T47D (cell line): ENCODE measurements around the gene BFAR.

Experiments used
- DNase-seq, 2 experiments: peaks; one replicate each; pipeline versions ENCODE4 v3.0.0 to v3.0.0-alpha.2; 2011 to 2012; ENCODE audit warnings: low read depth in 1 of 2, low spot score in 1 of 2
- JUND ChIP-seq: IDR thresholded peaks from 2 replicates; pipeline ENCODE4 v1.6.1; 2012; ENCODE audit warnings: low read depth
- in situ Hi-C: cut with HindIII; loops from 2 replicates; pipeline ENCODE4 v1.10.0; 2016; ENCODE audit warnings: low sequenced_read_pairs, low pct_unique_long_range_greater_than_20kb

The BFAR gene, protein sequence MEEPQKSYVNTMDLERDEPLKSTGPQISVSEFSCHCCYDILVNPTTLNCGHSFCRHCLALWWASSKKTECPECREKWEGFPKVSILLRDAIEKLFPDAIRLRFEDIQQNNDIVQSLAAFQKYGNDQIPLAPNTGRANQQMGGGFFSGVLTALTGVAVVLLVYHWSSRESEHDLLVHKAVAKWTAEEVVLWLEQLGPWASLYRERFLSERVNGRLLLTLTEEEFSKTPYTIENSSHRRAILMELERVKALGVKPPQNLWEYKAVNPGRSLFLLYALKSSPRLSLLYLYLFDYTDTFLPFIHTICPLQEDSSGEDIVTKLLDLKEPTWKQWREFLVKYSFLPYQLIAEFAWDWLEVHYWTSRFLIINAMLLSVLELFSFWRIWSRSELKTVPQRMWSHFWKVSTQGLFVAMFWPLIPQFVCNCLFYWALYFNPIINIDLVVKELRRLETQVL

DNA sequence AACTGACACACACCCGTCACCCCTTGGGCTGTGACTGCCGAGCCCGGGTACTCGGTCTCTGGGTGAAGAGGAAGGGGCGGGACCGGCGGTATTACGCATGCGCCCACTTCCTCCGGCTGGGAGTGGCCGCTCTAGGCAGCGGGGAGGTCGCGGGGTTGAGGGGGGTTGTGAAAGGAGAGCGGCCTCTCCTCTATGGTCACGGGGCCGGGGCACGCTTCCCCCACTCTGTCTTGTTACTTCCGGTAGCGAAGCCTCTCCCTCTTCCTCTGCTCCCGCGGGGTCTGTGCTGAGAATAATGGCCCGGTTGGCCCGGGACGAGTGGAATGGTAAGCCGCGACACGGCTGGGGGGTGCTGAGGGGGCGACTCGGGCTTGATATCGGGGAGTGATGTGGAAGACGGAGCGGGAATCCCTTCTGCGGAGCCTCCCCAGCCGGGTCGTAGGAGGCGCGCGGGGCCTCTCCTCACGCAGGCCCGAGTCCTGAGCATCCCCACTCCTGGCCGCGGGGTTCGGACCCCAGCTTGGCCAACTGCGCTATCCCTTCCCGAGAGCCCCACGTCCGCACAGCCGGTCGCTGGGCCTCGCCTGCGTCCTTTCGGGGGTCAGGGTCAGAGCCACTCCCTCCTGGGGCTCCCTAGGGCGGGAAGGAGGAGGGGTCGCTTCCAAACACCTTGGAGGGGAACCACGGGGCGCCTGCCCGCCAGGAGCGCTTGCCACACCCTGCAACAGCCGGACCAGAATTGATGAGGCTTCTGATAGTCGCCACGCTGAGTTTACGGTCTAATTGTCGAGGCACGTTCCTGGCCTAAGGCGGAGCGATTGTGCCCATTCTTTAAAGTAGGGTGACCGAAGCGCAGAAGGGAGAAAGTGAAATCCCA, at the start of gene BFAR:
BFAR (plus strand) TSS at position 259 of the 877 bp plus-strand sequence. CDS start 11,396 bp downstream, outside the sequence.
- in situ Hi-C loops, result no loop called here
- no peak for TF ChIP-seq JUND
- peak; percentile 89 to 97 for DNase-seq

DNA sequence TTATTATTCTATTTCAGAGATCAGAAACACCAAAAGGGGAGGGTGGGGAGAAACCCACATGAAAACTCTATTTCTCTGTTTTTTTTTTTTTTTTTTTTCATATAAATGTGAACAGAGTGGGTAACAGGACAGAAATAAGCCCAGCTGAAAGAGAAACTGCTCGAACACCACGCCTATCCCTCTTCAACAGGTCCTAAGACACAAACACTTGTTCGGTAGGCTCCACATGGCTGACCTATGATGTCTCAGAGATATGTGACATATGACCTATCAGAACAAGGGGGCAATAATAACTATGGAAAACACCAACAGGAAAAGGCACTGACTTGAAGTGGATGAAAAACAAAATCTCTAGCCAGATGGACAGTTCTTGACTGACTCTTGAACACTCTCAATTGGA, 47.5 kb upstream of the BFAR start:
- in situ Hi-C loops, result no loop called here
- no peak for DNase-seq
- TF ChIP-seq JUND, result no peak

DNA sequence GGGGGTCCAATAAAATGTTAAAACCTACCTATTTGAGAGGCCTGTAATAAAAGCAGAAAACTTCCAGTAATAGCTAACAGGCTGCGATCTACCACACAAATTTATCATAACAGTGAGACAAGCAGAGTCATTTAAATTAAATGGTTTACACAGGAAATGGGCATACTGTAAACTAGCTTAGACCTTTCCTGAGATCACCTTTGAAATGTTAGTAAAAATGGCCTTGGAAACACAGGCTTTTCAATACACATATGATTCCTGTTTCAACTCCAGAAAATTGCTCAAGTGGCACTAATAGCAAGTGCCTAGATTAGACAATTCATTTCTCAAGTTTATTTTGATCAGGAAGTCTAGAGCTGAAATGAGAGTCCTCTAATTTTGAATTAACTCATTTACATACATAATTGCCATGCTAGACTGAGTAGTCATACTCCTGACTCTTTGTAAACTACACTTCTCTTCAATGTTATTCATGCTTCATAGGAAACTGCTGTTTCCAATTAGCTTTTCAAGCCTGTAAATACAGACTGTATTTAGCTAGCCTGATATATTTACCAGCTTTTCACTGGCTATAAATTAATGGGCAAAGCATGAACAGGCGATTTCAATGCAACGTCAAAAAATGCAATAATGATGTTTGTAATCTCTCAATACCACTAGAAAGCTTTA, 46.0 kb upstream of the BFAR start:
- no peak for TF ChIP-seq JUND
- DNase-seq, result no peak
- in situ Hi-C loops, result no loop called here

DNA sequence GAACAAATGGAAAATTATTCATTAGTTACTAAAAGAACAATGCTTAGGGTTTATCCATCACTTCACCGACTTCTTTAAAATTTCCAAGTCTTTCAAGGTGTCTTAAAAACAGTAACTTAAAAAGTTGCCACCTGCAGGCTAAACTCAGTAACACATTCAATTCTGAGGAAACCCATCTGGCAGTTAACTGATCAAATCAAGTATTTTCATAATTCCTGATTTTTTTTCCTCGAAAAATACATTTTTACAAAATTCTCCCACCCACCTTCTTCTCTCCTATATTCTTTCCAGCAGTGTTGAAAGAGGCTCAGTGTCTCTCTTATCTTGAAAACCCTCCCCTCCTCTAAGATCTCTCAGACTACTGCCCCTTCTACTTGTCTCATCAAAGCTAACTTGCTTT, 32.6 kb upstream of the BFAR start:
- no peak for TF ChIP-seq JUND
- peak; percentile 13 to 48 for DNase-seq
- in situ Hi-C loops, result no loop called here

DNA sequence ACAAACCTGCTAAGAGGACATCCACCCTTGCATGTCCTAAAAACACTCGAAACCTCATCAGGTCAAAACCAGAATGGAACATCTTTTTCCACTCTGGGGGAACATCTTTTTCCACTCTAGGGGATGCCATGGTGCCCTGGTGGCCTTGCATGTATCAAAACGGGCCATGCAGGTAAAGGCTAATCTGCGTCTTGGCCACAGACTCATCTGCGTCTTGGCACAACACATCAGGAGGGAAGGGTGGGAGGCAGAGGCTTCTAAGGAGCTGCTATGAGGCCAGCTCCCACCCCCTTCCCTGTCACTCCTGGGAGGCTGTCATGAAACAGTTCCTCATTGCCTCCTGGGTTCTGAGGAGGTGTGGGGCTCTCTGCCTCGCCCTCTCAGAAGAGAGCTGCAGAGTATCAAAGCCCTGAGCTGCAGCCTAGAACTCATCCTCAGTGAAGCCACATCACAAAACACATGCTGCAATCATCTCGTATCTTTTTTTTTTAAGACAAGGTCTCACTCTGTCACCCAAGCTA, 30.2 kb upstream of the BFAR start:
- DNase-seq, result no peak
- TF ChIP-seq JUND, result no peak
- in situ Hi-C loops, result no loop called here

DNA sequence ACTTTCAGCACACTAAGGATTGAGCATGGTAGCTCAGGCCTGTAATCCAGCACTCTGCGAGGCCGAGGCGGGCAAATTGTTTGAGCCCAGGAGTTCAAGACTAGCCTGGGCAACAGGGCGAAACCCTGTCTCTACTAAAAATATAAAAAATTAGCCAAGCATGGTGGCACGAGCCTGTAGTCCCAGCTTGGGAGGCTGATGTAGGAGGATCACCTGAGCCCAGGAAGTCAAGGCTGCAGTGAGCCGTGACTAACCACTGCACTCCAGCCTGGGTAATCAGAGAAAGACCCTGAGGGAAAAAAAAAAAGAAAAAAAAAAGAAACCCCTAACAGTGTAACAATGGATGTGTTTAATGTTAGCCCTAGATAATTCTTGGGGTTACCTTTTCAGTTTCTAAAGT, 26.6 kb upstream of the BFAR start:
- TF ChIP-seq JUND, result no peak
- DNase-seq, result no peak
- in situ Hi-C loops, result no loop called here

DNA sequence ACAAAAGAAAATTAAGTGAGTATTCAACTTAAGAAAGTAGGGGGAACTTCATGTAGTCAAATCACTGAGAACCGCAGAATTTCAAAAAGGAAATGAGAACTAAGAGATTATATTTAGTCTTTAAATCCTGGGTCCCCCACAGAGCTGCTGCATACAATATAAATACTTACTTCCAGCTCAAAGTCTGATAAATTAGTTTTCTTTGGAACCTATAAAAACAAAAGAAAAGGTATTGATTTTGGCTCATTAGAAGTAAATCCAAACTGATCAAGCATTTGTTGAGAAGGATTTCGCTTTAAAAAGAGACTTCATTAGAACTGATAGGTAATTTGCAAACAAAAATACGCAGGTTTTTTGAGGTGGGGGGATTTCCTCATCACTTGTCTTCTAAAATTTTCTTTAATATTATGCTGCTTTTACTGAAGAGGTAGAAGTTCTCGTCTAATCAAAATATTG, 24.6 kb upstream of the BFAR start:
- in situ Hi-C loops, result no loop called here
- no peak for TF ChIP-seq JUND
- no peak for DNase-seq

DNA sequence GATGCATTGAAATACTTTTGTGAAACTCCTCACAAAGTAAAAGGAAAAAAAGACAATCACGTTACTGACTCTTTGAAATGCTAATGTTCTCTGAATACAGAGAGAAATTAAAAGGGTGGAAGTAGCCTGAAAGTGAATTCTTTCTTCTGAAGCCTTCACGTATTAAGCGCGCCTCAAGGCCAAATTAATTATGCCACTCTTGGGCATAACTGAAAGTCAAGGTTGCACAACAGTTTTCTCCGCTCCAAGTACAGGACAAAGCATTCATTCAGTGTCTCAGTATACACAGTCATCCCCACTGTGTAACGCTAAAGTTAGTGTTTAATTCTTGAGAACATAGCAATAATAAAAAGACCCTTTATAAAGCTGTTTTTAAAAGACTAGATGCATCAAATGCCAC, 24.1 kb upstream of the BFAR start:
- in situ Hi-C loops, result no loop called here
- DNase-seq, result no peak
- TF ChIP-seq JUND, result no peak

DNA sequence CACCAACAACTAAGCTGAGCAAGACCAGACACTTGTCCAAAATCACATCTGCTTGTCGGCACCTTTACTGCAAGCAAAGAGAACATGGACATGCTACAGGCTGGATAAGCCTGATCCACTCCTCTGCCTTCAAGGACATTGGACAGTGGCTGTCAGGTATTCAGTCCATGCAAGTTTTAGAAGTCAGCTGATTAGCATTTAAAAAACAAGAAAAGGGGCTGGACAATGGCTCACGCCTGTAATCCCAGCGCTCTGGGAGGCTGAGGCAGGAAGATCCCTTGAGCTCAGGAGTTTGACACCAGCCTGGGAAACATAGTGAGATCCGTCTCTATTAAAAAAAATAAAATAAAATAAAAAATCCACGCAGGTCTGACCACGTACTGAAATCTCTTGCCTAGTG, 23.0 kb upstream of the BFAR start:
- no peak for TF ChIP-seq JUND
- DNase-seq, result no peak
- in situ Hi-C loops, result no loop called here

DNA sequence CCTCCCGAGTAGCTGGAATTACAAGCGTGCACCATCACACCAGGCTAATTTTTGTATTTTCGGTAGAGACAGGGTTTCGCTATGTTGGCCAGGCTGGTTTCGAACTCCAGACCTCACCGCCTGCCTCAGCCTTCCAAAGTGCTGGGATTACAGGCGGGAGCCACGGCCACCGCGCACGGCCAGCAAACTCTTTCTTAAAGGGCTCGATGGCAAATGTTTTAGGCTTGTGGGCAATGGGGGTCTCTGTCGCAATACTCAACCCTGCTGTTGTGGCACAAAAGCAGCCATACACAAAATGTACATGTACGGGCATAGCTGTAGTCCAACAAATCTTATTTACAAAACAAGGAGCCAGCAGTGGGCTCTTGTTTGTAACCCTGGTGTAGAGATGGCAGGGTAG, 21.1 kb upstream of the BFAR start:
- no peak for TF ChIP-seq JUND
- in situ Hi-C loops, result no loop called here
- DNase-seq, result no peak

DNA sequence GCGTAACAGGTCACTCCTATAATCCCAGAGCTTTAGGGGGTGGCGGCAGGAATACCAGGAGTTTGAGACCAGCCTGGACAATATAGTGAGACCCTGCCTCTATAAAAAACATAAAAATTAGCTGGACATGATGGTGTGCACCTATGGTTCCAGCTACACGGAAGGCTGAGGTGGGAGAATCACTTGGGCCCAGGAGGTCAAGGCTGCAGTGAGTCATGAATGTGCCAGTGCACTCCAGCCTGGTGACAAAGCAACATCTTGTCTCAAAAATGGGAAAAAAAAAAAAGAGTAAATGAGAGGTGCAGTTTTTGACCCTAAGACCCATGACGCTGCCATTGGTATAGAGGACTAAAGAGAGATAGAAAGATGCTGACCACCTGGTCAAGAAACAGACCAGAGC, 18.8 kb upstream of the BFAR start:
- in situ Hi-C loops, result no loop called here
- DNase-seq, result no peak
- TF ChIP-seq JUND, result no peak

DNA sequence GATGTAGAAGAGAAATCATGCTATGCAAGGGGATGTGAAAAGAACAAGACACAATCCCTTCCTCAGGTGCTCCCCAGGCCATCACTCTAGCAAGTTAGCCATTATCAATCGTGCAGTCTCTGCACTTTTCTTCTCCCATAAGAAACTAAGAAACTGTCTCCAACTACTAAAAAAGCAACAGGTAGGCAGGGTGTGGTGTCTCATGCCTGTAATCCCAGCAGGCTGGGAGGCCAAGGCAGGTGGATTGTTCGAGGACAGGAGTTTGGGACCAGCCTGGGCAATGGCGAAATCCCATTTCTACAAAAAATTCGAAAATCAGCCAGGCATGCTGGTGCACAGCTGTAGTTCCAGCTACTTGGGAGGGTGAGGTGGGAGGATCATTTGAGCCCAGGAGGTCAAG, 16.5 kb upstream of the BFAR start:
- DNase-seq, result no peak
- in situ Hi-C loops, result no loop called here
- no peak for TF ChIP-seq JUND
